GM12878 (cell line): ENCODE data around the gene BAZ2B. TPM values are rescaled to one million over a fixed set of nuclear protein-coding genes. Genes with fewer than 3 reads are reported as not detected.

Experiments used
- ATAC-seq: fragments of 200-7000 bp; cut with Tn5 transposase; 3 replicates; pipeline ENCODE4 v1.9.1; 2020; ENCODE audit warnings: mild to moderate bottlenecking, moderate library complexity
- BruUV-seq: library from RNA; stranded (reverse); fragments of 400-500 nt; replicated peaks from 2 replicates; lab custom pipeline; 2021; lab: Mats Ljungman, UMichigan
- CTCF ChIA-PET: fragments of 300-600 bp; sonication (Branson Sonifier 250); formaldehyde crosslinking; extraction: SDS; loops from one replicate; lab custom pipeline; 2021; ENCODE audit warnings: inconsistent platforms; lab: Yijun Ruan, JAX
- POLR2A ChIA-PET: fragments of 350-600 bp; formaldehyde crosslinking; extraction: SDS; loops from one replicate; lab custom pipeline; 2021; ENCODE audit warnings: inconsistent platforms; lab: Charles Lee
- RAD21 ChIA-PET: fragments of 300-600 bp; sonication (Branson Sonifier 250); formaldehyde crosslinking; loops from one replicate; lab custom pipeline; 2023; ENCODE audit warnings: antibody characterized with exemption; ENCODE audit not compliant: unreplicated experiment; lab: Charles Lee
- SMC1A ChIA-PET: fragments of 300-600 bp; sonication (Branson Sonifier 250); formaldehyde crosslinking; loops from one replicate; lab custom pipeline; 2023; ENCODE audit not compliant: unreplicated experiment, uncharacterized antibody; lab: Charles Lee
- DNase-seq: peaks from one replicate; pipeline ENCODE4 v3.0.0-alpha.2; 2011; ENCODE audit warnings: low read depth, low spot score
- FAIRE-seq: peaks from 3 replicates; lab custom pipeline; 2011; peaks lifted over from hg19 to GRCh38; lab: Jason Lieb, UNC
- H2AFZ ChIP-seq: 2 replicates; pipeline ENCODE4 v1.6.0; 2011; ENCODE audit warnings: low read depth, low read length, control low read depth; ENCODE audit not compliant: control insufficient read depth
- H3K27ac ChIP-seq: 2 replicates; pipeline ENCODE4 v1.5.1; 2011; ENCODE audit warnings: control low read depth; ENCODE audit not compliant: control insufficient read depth, insufficient read depth
- H3K27me3 ChIP-seq, 2 experiments: replicated peaks in 1 of 2; 2 replicates each; pipeline versions ENCODE4 v1.6.0 to v1.6.1; 2011; ENCODE audit warnings: low read length in 1 of 2; ENCODE audit not compliant: control insufficient read depth in 2 of 2, insufficient read depth in 2 of 2
- H3K36me3 ChIP-seq, 2 experiments: 2 replicates each; pipeline ENCODE4 v1.5.1; 2011; ENCODE audit warnings: low read length in 1 of 2; ENCODE audit not compliant: control insufficient read depth in 2 of 2, insufficient read depth in 2 of 2
- H3K4me1 ChIP-seq: 2 replicates; pipeline ENCODE4 v1.6.1; 2011; ENCODE audit warnings: mild to moderate bottlenecking, low read length, moderate library complexity, mixed read lengths; ENCODE audit not compliant: control insufficient read depth, insufficient read depth
- H3K4me2 ChIP-seq: 2 replicates; pipeline ENCODE4 v1.6.0; 2011; ENCODE audit warnings: control low read depth; ENCODE audit not compliant: control insufficient read depth, insufficient read depth
- H3K4me3 ChIP-seq: fragments of 200-600 bp; sonication (generic); 2 replicates; pipeline ENCODE4 v1.5.1; 2016
- H3K79me2 ChIP-seq: 2 replicates; pipeline ENCODE4 v1.6.0; 2011; ENCODE audit warnings: low read length; ENCODE audit not compliant: control insufficient read depth, insufficient read depth
- H3K9ac ChIP-seq: 2 replicates; pipeline ENCODE4 v1.8.0; 2011; ENCODE audit warnings: low read length, control low read depth, mixed read lengths; ENCODE audit not compliant: control insufficient read depth, insufficient read depth
- H3K9me3 ChIP-seq: replicated peaks from 3 replicates; pipeline ENCODE4 v1.5.1; 2011; ENCODE audit warnings: mild to moderate bottlenecking, low read length; ENCODE audit not compliant: control insufficient read depth, insufficient read depth
- H4K20me1 ChIP-seq: 2 replicates; pipeline ENCODE4 v1.6.0; 2011; ENCODE audit not compliant: control insufficient read depth, insufficient read depth
- BACH1 ChIP-seq: fragments of 450-650 bp; IDR thresholded peaks from 2 replicates; pipeline ENCODE4 v1.6.1; 2017; ENCODE audit warnings: mild to moderate bottlenecking, borderline replicate concordance
- CBFB ChIP-seq: IDR thresholded peaks from 2 replicates; pipeline ENCODE4 v1.6.1; 2016; ENCODE audit warnings: antibody characterized with exemption, low read depth
- CUX1 ChIP-seq: IDR thresholded peaks from 2 replicates; pipeline ENCODE4 v1.6.1; 2012; ENCODE audit warnings: improper control_type of control experiment, low read depth, low read length; ENCODE audit not compliant: insufficient replicate concordance
- EED ChIP-seq: sonication (generic); IDR thresholded peaks from 2 replicates; pipeline ENCODE4 v1.6.1; 2016; ENCODE audit warnings: antibody characterized with exemption, low read depth
- ETV6 ChIP-seq, 2 experiments: fragments of 450-650 bp in 1 of 2; IDR thresholded peaks in 1 of 2; conservative IDR thresholded peaks in 1 of 2; 2 replicates each; pipeline ENCODE4 v1.6.1; 2014; ENCODE audit warnings: antibody characterized with exemption in 1 of 2, borderline replicate concordance in 1 of 2, low read depth in 1 of 2, mild to moderate bottlenecking in 1 of 2, moderate library complexity in 1 of 2
- MAX ChIP-seq: IDR thresholded peaks from 2 replicates; pipeline ENCODE4 v1.6.1; 2012; ENCODE audit warnings: low read depth, low read length, improper control_type of control experiment
- NFIC ChIP-seq: IDR thresholded peaks from 2 replicates; pipeline ENCODE4 v1.6.1; 2012; ENCODE audit warnings: low read depth, mild to moderate bottlenecking, inconsistent platforms, low read length, moderate library complexity
- NFYA ChIP-seq: IDR thresholded peaks from 2 replicates; pipeline ENCODE4 v1.6.1; 2011; ENCODE audit warnings: low read depth, mild to moderate bottlenecking, low read length, improper control_type of control experiment, borderline replicate concordance
- POLR2AphosphoS2 ChIP-seq: IDR thresholded peaks from 2 replicates; pipeline ENCODE4 v1.6.1; 2011; ENCODE audit warnings: low read depth, mild to moderate bottlenecking, low read length, improper control_type of control experiment, moderate library complexity
- RUNX3 ChIP-seq: IDR thresholded peaks from 2 replicates; pipeline ENCODE4 v1.6.1; 2012; ENCODE audit warnings: low read length, inconsistent platforms
- ZNF207 ChIP-seq: fragments of 450-650 bp; IDR thresholded peaks from 2 replicates; pipeline ENCODE4 v1.6.1; 2014; ENCODE audit warnings: antibody characterized with exemption, mild to moderate bottlenecking, borderline replicate concordance
- ZNF384 ChIP-seq: IDR thresholded peaks from 2 replicates; pipeline ENCODE4 v1.6.1; 2012; ENCODE audit warnings: low read depth, mild to moderate bottlenecking, low read length, improper control_type of control experiment, borderline replicate concordance
- WGBS: methylation state at CpG from one replicate; pipeline ENCODE4 v1.1.6; 2016; ENCODE audit warnings: low lambda C conversion rate; ENCODE audit not compliant: insufficient replicate concordance, insufficient coverage; ENCODE audit errors: missing lambda C conversion rate; 5-methylcytosine and 5-hydroxymethylcytosine counted together
- in situ Hi-C: fragments of 300-500 bp; cut with MboI; formaldehyde crosslinking; loops from 9 replicates; pipeline ENCODE4 v1.14.3; 2018; ENCODE audit warnings: mixed read lengths
- intact Hi-C: fragments of 100-400 bp; cut with micrococcal nuclease; formaldehyde crosslinking; loops from one replicate; pipeline ENCODE4 v1.14.2; 2022; ENCODE audit not compliant: unreplicated experiment
- polyA plus RNA-seq, 11 experiments: library from polyadenylated mRNA; depleted of rRNA in 4 of 11; unstranded in 6 of 11; stranded (reverse) in 5 of 11; fragments of >200 nt; fragmentation: Nextera tagmentation in 4 of 11; fragmentation: Illumina TruSeq in 1 of 11; extraction: Ambion mirVana in 4 of 11; extraction: Trizol in 1 of 11; gene quantifications; 1 replicate in 1 of 11; 2 replicates in 10 of 11; pipeline versions ENCODE4 v1.2.1 to v1.2.3, GENCODE V29; 2011 to 2016; ENCODE audit warnings: inconsistent platforms in 2 of 11, missing spikeins in 2 of 11, low read depth in 1 of 11
- total RNA-seq, 4 experiments: library from RNA; depleted of rRNA in 3 of 4; stranded (reverse); fragments of >200 nt in 3 of 4; fragmentation: Illumina TruSeq in 1 of 4; extraction: Trizol in 1 of 4; gene quantifications; 2 replicates each; pipeline versions ENCODE4 v1.2.1 to v1.2.3, GENCODE V29; 2013 to 2021
- TF ChIP-seq, protein P1 (sequence below): fragments of 450-650 bp; formaldehyde crosslinking; IDR thresholded peaks from 2 replicates; pipeline ENCODE4 v1.5.0; 2022; ENCODE audit warnings: mild to moderate bottlenecking, missing genetic modification characterization

The BAZ2B gene
- total and polyA plus RNA-seq, 10 of the 15 experiments (the other 5 are each of a cell fraction or from before 2014, with no cell fraction given), result 8.8 to 49.7 (median 24.7) TPM

DNA sequence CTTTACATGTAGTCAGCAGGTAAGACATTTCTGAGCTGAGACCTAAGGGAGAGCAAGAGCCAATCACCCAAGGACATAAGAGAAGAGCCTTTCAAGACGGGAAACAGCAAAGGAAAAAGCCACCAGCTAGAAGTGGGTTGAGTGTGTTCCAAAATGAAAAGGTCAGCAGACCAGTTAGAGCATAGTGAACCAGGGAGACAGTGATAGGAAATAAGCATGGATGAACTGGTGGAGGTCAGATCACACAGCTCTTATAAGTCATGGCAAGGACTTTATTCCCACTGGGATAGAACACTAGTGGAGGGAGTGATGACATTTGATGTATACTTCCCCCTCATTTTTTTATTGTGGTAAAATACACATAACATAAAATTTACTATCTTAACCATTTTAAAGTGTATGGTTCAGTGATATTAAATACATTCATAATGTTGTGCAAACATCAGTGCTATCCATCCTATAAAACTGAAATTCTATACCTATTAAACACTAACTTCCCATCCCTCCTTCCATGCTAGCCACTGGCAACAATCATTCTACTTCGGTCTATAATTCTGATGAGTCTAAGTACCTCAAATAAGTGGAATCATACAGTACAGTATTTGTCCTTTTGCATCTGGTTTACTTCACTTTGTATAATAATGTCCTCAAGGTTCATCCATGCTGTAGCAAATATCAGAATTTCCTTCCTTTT, 174.0 kb downstream of the BAZ2B start:
- no peak overlapping the region for H3K27ac ChIP-seq
- DNase-seq (no peak), FAIRE-seq (no peak)
- intact Hi-C loops, result no loop called here
- no peaks in the 10 kb centered on the region for H4K20me1 ChIP-seq
- H3K36me3 ChIP-seq, result peaks cover 0 to 9% of the 10 kb centered on the region in 2 experiments; a peak in 1 of 4 replicates
- no peaks in the 10 kb centered on the region for H3K9me3 ChIP-seq
- RAD21 ChIA-PET, result no interaction called here
- CTCF ChIA-PET, result interaction anchor here (1.2 to 1.3 kb wide), 2 partner anchors 9 to 10 kb away, joined by 3 read pairs; no protein-coding TSS in a partner anchor
- H3K4me1 ChIP-seq, result no peaks in the 10 kb centered on the region
- 88% methylated on average over 2 of the region's 2 CpGs for WGBS
- BruUV-seq, result no TSS peak
- H3K27me3 ChIP-seq, result no peaks in the 10 kb centered on the region
- H2AFZ ChIP-seq, result no peak overlapping the region
- no peaks in the 10 kb centered on the region for H3K79me2 ChIP-seq
- H3K9ac ChIP-seq, result no peak overlapping the region
- SMC1A ChIA-PET, result interaction anchor here (0.8 to 1.6 kb wide), 7 partner anchors 10 to 172 kb away, joined by 3 to 10 read pairs (median 3); no protein-coding TSS in a partner anchor
- TF ChIP-seq, protein P1, sequence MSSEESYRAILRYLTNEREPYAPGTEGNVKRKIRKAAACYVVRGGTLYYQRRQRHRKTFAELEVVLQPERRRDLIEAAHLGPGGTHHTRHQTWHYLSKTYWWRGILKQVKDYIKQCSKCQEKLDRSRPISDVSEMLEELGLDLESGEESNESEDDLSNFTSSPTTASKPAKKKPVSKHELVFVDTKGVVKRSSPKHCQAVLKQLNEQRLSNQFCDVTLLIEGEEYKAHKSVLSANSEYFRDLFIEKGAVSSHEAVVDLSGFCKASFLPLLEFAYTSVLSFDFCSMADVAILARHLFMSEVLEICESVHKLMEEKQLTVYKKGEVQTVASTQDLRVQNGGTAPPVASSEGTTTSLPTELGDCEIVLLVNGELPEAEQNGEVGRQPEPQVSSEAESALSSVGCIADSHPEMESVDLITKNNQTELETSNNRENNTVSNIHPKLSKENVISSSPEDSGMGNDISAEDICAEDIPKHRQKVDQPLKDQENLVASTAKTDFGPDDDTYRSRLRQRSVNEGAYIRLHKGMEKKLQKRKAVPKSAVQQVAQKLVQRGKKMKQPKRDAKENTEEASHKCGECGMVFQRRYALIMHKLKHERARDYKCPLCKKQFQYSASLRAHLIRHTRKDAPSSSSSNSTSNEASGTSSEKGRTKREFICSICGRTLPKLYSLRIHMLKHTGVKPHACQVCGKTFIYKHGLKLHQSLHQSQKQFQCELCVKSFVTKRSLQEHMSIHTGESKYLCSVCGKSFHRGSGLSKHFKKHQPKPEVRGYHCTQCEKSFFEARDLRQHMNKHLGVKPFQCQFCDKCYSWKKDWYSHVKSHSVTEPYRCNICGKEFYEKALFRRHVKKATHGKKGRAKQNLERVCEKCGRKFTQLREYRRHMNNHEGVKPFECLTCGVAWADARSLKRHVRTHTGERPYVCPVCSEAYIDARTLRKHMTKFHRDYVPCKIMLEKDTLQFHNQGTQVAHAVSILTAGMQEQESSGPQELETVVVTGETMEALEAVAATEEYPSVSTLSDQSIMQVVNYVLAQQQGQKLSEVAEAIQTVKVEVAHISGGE (CRISPR knock-in tag), result no peak
- TF ChIP-seq NFYA, result no peak
- no peak for TF ChIP-seq ZNF207
- TF ChIP-seq MAX, result no peak
- no peak for TF ChIP-seq EED
- no peak for TF ChIP-seq BACH1
- no peak for TF ChIP-seq CBFB
- TF ChIP-seq ZNF384, result no peak
- no peak for TF ChIP-seq RUNX3
- TF ChIP-seq POLR2AphosphoS2, result no peak
- no peak for TF ChIP-seq ETV6 (conservative IDR thresholded peaks at IDR 0.05 in 1 of 2, IDR thresholded peaks at IDR 0.05 in 1 of 2; ENCODE audit: borderline replicate concordance in 1 of 2, low read depth in 1 of 2)
- TF ChIP-seq NFIC, result no peak
- TF ChIP-seq CUX1, result no peak
- TF ChIP-seq, all 136 proteins: peak for 0
- no peak for ATAC-seq
- Histone ChIP-seq H3K4me3 (no peak overlapping the region), H3K4me2 (no peak overlapping the region)
- in situ Hi-C loops, result no loop called here
- POLR2A ChIA-PET, result no interaction called here
